GM19351 (cell line): ENCODE measurements around the gene MDC1.
"Not testable (repeated sequence)": the region's sequence is repeated elsewhere in the genome, so short reads cannot be mapped to it uniquely, and the experiment has no call there.

Experiments
- ATAC-seq: cut with Tn5 transposase; IDR thresholded peaks from one replicate; pipeline ENCODE4 v1.9.1; 2021; ENCODE audit warnings: mild to moderate bottlenecking, moderate library complexity; ENCODE audit not compliant: unreplicated experiment

MDC1 gene

DNA sequence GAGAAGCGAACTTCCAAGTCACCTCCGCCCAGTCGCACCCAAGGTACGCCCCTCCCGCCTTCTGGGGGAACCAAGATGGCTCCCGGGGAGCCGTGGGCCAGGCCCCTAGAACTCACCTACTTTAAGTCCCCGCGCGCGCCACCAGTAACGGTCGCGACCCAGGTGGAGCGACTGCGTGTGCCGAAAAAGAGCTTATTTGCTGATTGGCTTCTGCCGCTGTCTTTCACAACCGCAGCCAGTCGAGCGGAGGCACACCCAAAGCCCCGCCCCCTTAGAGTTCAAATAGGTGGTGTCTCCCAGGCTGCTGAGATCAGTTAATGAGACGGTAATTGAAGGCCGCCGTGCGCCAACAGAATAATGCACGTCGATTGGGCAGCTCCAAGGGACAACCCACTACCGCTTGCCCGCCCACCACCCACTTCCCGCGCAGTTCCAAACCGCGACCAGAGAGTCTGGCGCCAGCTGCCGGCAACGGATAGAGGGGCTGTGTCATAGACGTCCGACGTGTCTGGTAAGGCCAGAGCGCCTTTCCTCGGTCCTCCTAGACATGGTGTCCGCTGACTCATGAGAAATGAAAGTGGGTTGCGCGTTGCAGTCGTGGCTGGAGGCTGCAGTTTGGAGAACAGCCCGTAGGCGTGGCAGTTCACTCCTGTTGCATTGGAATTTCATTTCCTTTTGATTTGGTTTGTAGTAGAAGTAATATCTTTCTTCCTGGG is at the start of gene MDC1:
Gene MDC1 (minus strand): TSS at position 153 of the 716 bp plus-strand sequence. CDS start 2,106 bp downstream, outside the sequence.
- ATAC-seq = peak; percentile 69

- no peak for ATAC-seq
These were observed 49.5 kb upstream of the MDC1 start for GRCh38 chr6:30766461-30767157.

GRCh38 chr6:30765495-30765894 is 48.4 kb upstream of the MDC1 start:
- not testable (repeated sequence) for ATAC-seq

DNA sequence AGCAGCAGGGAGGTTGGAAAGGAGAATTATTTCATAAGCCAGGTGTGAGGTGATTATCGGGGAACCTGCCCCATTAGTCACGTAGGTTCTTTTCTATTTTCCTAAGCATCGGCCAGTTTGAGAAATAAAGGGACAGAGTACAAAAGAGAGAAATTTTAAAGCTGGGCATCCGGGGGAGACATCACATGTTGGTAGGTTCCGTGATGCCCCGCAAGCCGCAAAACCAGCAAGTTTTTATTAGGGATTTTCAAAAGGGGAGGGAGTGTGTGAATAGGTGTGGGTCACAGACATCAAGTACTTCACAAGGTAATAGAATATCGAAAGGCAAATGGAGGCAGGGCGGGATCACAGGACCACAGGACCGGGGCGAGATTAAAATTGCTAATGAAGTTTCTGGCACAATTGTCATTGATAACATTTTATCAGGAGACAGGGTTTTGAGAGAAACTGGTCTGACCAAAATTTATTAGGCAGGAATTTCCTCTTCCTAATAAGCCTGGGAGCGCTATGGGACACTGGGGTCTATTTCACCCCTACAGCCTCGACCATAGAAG is 47.5 kb upstream of the MDC1 start:
- not testable (repeated sequence) for ATAC-seq

DNA sequence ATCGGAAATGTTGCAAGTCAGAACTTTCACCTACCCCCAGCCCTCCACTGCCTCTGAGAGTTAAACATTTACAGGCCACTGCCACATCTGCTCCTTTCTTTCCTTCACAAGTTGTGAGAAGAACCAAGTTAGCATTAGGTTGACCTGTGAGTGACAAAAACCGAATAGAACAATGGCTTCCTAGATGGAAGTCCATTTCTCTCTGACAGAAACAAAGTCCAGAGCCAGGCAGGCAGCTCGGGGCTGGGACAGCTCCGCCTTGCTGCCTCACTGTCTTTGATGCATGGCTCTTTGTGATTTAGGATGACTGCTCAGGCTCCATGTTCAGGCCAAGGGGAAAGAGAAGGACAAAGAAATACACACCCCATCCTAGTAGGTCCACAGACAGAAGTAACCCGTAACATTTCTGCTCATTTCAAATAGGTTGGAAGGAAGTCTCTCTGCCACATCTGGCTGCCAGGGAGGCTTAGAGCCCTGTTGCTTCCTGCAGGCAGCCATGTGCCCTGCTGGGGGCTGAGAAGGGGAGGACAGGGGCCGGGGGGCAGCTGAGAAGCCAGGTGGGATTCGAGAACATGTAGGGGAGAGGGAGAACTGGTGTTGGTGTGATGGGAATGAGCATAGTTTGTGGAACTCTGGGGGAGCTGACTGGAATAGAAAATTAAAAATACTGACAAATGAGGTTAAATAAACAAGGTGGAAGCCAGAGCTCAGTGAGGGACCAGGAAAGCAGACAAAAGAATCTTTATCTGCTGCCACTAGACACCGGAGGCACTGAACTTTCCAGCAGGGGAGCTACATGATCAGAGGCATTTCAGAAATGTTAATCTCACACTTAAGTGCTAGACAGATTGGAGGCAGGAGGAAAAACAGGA is 46.8 kb upstream of the MDC1 start:
- no peak for ATAC-seq

- ATAC-seq = no peak
These were observed 46.1 kb upstream of the MDC1 start for GRCh38 chr6:30763155-30763617.

DNA sequence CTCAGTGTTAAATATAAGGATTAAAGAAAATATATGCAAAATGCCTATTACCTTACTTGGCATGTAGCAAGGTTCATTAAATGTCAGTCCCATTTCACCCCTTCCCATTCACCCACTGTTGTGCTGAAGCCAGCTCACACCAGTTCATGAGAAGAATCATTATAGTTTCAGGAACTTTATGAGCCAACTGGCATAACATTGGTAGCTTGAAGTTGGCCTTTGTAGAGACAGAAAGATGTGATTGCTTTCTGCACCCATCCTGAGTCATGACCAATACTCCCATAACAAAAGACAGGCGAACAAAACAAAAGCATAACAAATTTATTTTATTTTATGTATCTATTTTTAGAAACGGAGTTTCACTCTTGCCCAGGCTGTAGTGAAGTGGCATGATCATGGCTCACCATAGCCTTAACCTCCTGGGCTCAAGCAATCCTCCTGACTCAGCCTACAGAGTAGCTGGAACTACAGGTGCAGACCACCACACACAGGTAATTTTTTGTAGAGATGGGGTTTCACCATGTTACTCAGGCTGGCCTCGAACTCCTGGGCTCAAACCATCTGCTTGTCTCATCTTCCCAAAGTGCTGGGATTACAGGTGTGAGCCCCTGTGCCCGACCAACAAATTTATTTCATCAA is 44.8 kb upstream of the MDC1 start:
- ATAC-seq = no peak

- no peak for ATAC-seq
These were observed 43.5 kb upstream of the MDC1 start for GRCh38 chr6:30760549-30760948.

- ATAC-seq = no peak
These were observed 42.6 kb upstream of the MDC1 start for GRCh38 chr6:30759575-30760239.

GRCh38 chr6:30757261-30757904 is 40.3 kb upstream of the MDC1 start:
- ATAC-seq = no peak

- ATAC-seq = not testable (repeated sequence)
These were observed 39.4 kb upstream of the MDC1 start for GRCh38 chr6:30756405-30757003.

GRCh38 chr6:30754631-30755030 is 37.5 kb upstream of the MDC1 start:
- no peak for ATAC-seq

- no peak for ATAC-seq
These were observed 35.3 kb upstream of the MDC1 start for GRCh38 chr6:30752157-30752927.

DNA sequence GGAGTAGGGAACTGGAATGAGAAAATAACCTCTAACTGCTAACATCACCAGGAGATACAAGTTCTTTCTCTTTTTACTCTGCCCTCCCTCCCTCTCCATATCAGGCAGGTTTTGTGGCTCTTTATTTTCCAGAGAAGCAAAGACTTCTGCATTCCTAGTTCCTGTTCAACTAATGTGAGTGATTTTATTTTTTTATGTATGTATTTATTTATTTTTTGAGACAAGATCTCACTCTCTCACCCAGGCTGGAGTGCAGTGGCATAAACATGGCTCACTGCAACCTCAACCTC is 33.2 kb upstream of the MDC1 start:
- no peak for ATAC-seq

DNA sequence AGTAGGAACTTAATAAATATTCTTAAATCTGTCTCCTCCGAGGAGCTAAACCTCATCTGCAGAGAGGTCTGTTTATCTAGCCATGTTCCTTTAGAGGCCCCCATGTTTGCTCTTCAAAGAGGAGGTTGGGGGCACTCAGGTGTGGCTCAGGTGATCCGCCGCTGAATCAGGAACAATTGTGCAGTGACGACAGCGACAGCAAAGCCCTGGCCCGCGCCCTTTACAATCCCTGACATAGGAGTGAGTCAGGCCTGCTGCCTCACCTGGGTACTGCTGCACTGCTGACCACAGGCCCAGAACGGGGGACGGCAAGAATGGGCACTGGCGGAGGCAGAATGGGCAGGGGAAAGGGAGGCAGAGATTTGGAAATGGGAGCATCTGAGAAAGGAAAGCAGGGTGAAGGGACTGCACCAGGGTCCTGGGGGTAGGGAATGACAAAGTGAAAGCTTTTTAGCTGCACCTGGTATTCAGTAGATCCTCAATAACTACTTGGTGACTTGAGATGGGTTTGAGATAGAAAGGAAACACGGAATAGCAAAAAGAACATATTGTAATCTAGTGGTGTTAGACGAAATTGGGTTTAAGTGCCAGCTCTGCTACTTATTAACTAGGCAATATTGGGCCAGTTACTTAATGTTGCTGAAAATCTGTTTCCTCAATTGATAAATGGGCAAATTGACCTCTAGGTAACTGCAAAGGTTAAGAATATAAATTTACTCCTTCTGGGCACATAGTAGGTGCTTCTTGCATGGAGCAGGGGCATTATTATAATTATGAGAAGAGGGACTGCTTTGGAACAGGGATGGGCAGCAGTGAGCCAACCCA is 32.7 kb upstream of the MDC1 start:
- ATAC-seq = no peak

DNA sequence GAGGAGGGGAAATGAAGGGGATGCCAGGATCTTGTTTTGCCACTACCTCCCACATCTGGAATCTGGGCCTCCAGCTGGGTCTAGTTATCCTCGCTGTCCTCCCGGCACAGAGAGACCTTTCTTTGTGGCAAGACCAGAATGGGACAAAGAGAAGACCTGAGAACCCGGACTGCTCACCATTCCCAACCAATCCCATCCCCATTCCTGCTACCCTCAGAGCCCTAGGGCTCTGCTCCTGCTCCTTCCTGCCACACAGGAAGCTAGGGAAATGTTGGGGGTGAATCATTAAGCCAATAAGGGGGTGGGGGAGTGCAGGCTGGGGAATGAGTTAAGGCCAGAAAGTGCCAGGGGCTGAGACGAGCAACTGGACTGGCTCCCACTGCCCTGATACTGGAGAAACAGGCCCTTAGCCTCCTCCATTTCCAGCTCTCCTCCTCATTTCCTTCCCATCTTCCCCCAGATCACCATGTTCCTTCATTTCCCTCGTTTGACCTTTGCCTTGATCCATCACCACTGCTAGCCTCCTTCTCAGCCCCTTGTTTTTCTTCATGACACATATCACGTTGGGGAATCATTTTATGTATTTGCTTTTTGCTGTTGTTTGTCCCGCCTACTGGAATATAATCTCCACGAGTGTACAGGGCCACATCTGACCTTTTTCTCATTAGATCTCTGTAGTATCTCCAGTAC is 31.9 kb upstream of the MDC1 start:
- no peak for ATAC-seq
